ENCODE measurements around the gene SH2D1A. TPM values are rescaled to one million over a fixed set of nuclear protein-coding genes. Genes with fewer than 3 reads are reported as not detected.

Gene SH2D1A
- polyA plus RNA-seq, 1 donor (not counting 4 experiments of a cell fraction or from before 2014, with no cell fraction given) = 0.04 TPM

- FAIRE-seq (no peak), DNase-seq (ENCODE audit: low read depth, low spot score) (no peak)
- TF ChIP-seq CTCF (optimal IDR thresholded peaks at IDR 0.05 in 1 of 3, IDR thresholded peaks at IDR 0.05 in 1 of 3, conservative IDR thresholded peaks at IDR 0.05 in 1 of 3; ENCODE audit: extremely low read depth in 1 of 3, insufficient read depth in 2 of 3, low read length in 3 of 3) = no peak
- no peak for TF ChIP-seq EZH2 (IDR thresholded peaks at IDR 0.05; ENCODE audit: low read length)
- H3K9me3 ChIP-seq (ENCODE audit: control insufficient read depth, low read depth, low read length) = no peaks in the 10 kb centered on the region
- no peaks in the 10 kb centered on the region for H3K27me3 ChIP-seq (ENCODE audit: control insufficient read depth, extremely low read depth, insufficient read depth, low read length)
- H3K9me1 ChIP-seq (ENCODE audit: control insufficient read depth, extremely low read depth, insufficient read depth, low read length) = no peaks in the 10 kb centered on the region
- H3K9ac ChIP-seq (ENCODE audit: control insufficient read depth, extremely low read depth, insufficient read depth, low read length) = no peak overlapping the region
- no peaks in the 10 kb centered on the region for H3K4me1 ChIP-seq (ENCODE audit: control insufficient read depth, extremely low read depth, insufficient read depth, low read length)
- no peaks in the 10 kb centered on the region for H3K79me2 ChIP-seq (ENCODE audit: control insufficient read depth, insufficient read depth, low read length)
- no peak overlapping the region for H3K27ac ChIP-seq (ENCODE audit: control insufficient read depth, insufficient read depth, low read length)
- no peaks in the 10 kb centered on the region for H4K20me1 ChIP-seq (ENCODE audit: control insufficient read depth, extremely low read depth, insufficient read depth, low read length)
- dilution Hi-C loops (cut with MboI; ENCODE audit: extremely low pct_ligation_motif_present, low sequenced_read_pairs) = no loop called here
- H3K4me2 ChIP-seq (ENCODE audit: control insufficient read depth, extremely low read depth, insufficient read depth, low read depth, low read length) = no peak overlapping the region
- no peaks in the 10 kb centered on the region for H3K36me3 ChIP-seq (ENCODE audit: control insufficient read depth in 2 of 2, extremely low read depth in 1 of 2, insufficient read depth in 2 of 2, low read length in 2 of 2)
- no peak overlapping the region for H3K4me3 ChIP-seq (ENCODE audit: control insufficient read depth in 2 of 3, extremely low read depth in 1 of 3, insufficient read depth in 2 of 3, low read depth in 1 of 3, low read length in 3 of 3)
- no peak overlapping the region for H2AFZ ChIP-seq (ENCODE audit: control insufficient read depth, low read length)
Observed at GRCh38 chrX:124300405-124300804, 46.0 kb upstream of the SH2D1A start.

GRCh38 chrX:124307253-124307907 lies 39.0 kb upstream of the SH2D1A start:
- Histone ChIP-seq H3K4me3 (ENCODE audit: control insufficient read depth in 2 of 3, extremely low read depth in 1 of 3, insufficient read depth in 2 of 3, low read depth in 1 of 3, low read length in 3 of 3) (no peak overlapping the region), H3K4me1 (ENCODE audit: control insufficient read depth, extremely low read depth, insufficient read depth, low read length) (no peaks in the 10 kb centered on the region), H3K9me3 (ENCODE audit: control insufficient read depth, low read depth, low read length) (no peaks in the 10 kb centered on the region), H3K27ac (ENCODE audit: control insufficient read depth, insufficient read depth, low read length) (no peak overlapping the region), H3K79me2 (ENCODE audit: control insufficient read depth, insufficient read depth, low read length) (no peaks in the 10 kb centered on the region), H3K9me1 (ENCODE audit: control insufficient read depth, extremely low read depth, insufficient read depth, low read length) (no peaks in the 10 kb centered on the region), H4K20me1 (ENCODE audit: control insufficient read depth, extremely low read depth, insufficient read depth, low read length) (no peaks in the 10 kb centered on the region), H3K9ac (ENCODE audit: control insufficient read depth, extremely low read depth, insufficient read depth, low read length) (no peak overlapping the region), H3K36me3 (ENCODE audit: control insufficient read depth in 2 of 2, extremely low read depth in 1 of 2, insufficient read depth in 2 of 2, low read length in 2 of 2) (no peaks in the 10 kb centered on the region), H3K4me2 (ENCODE audit: control insufficient read depth, extremely low read depth, insufficient read depth, low read depth, low read length) (no peak overlapping the region), H2AFZ (ENCODE audit: control insufficient read depth, low read length) (no peak overlapping the region), H3K27me3 (ENCODE audit: control insufficient read depth, extremely low read depth, insufficient read depth, low read length) (no peaks in the 10 kb centered on the region)
- FAIRE-seq (no peak), DNase-seq (ENCODE audit: low read depth, low spot score) (no peak)
- dilution Hi-C loops (cut with MboI; ENCODE audit: extremely low pct_ligation_motif_present, low sequenced_read_pairs) = no loop called here
- TF ChIP-seq CTCF (optimal IDR thresholded peaks at IDR 0.05 in 1 of 3, IDR thresholded peaks at IDR 0.05 in 1 of 3, conservative IDR thresholded peaks at IDR 0.05 in 1 of 3; ENCODE audit: extremely low read depth in 1 of 3, insufficient read depth in 2 of 3, low read length in 3 of 3) (no peak), EZH2 (IDR thresholded peaks at IDR 0.05; ENCODE audit: low read length) (no peak)
